Neutrophil (primary cell): ENCODE results near the gene DGKE.
A peak's percentile ranks its signal among the peaks of the same experiment; 100 is the strongest.

Experiments used
- H3K27ac ChIP-seq: fragments of 200-600 bp; sonication (generic); 2 replicates; pipeline ENCODE4 v1.5.1; 2016; ENCODE audit warnings: mild to moderate bottlenecking, moderate library complexity
- H3K27me3 ChIP-seq: fragments of 200-600 bp; sonication (generic); 2 replicates; pipeline ENCODE4 v1.6.0; 2016; ENCODE audit warnings: mild to moderate bottlenecking
- H3K36me3 ChIP-seq: fragments of 200-600 bp; sonication (generic); 2 replicates; pipeline ENCODE4 v1.5.1; 2017
- H3K4me1 ChIP-seq, 2 experiments: fragments of 200-600 bp in 1 of 2; sonication (generic) in 1 of 2; 1 replicate in 1 of 2; 2 replicates in 1 of 2; pipeline versions ENCODE4 v1.5.1 to v1.6.1; 2013 to 2016; ENCODE audit warnings: low read depth in 1 of 2, low read length in 1 of 2, mild to moderate bottlenecking in 1 of 2, moderate library complexity in 1 of 2; ENCODE audit not compliant: control insufficient read depth in 1 of 2, insufficient read depth in 1 of 2
- H3K4me3 ChIP-seq, 2 experiments: fragments of 200-600 bp in 1 of 2; sonication (generic) in 1 of 2; 1 replicate in 1 of 2; 2 replicates in 1 of 2; pipeline ENCODE4 v1.5.1; 2013 to 2016; ENCODE audit warnings: low read depth in 1 of 2, low read length in 1 of 2, mild to moderate bottlenecking in 1 of 2, moderate library complexity in 1 of 2
- H3K9me3 ChIP-seq: fragments of 200-600 bp; sonication (generic); 2 replicates; pipeline ENCODE4 v1.5.1; 2016
- CTCF ChIP-seq: fragments of 200-600 bp; sonication (generic); IDR thresholded peaks from 2 replicates; pipeline ENCODE4 v1.5.1; 2016; ENCODE audit warnings: antibody characterized with exemption

Gene DGKE

GRCh38 chr17:56834380-56835263, 671 bp downstream of the DGKE start:
- no peaks in the 10 kb centered on the region for H3K9me3 ChIP-seq
- H3K36me3 ChIP-seq = no peaks in the 10 kb centered on the region
- peaks cover 25 to 26% of the 10 kb centered on the region in 2 experiments for H3K4me1 ChIP-seq
- peak overlapping the region; percentile 78 to 87 for H3K4me3 ChIP-seq
- TF ChIP-seq CTCF = peak; percentile 32
- peaks cover 36% of the 10 kb centered on the region for H3K27me3 ChIP-seq
- peak overlapping the region; percentile 71 for H3K27ac ChIP-seq

GRCh38 chr17:56835264-56835585, 1.3 kb downstream of the DGKE start:
- Histone ChIP-seq H3K4me3 (peak overlapping the region; percentile 78 to 87), H3K27ac (no peak overlapping the region), H3K9me3 (no peaks in the 10 kb centered on the region), H3K27me3 (peaks cover 36% of the 10 kb centered on the region), H3K36me3 (no peaks in the 10 kb centered on the region), H3K4me1 (peaks cover 25 to 26% of the 10 kb centered on the region in 2 experiments)
- TF ChIP-seq CTCF = no peak

- no peak overlapping the region for H3K4me3 ChIP-seq
- no peak for TF ChIP-seq CTCF
- H3K27ac ChIP-seq = no peak overlapping the region
- no peaks in the 10 kb centered on the region for H3K36me3 ChIP-seq
- H3K27me3 ChIP-seq = peaks cover 31% of the 10 kb centered on the region
- peaks cover 14% of the 10 kb centered on the region in 2 experiments for H3K4me1 ChIP-seq
- H3K9me3 ChIP-seq = no peaks in the 10 kb centered on the region
Measured at GRCh38 chr17:56838687-56839086, 4.7 kb downstream of the DGKE start.

- H3K36me3 ChIP-seq = no peaks in the 10 kb centered on the region
- no peaks in the 10 kb centered on the region for H3K4me1 ChIP-seq
- H3K27me3 ChIP-seq = no peaks in the 10 kb centered on the region
- H3K27ac ChIP-seq = no peak overlapping the region
- H3K9me3 ChIP-seq = no peaks in the 10 kb centered on the region
- no peak for TF ChIP-seq CTCF
- no peak overlapping the region for H3K4me3 ChIP-seq
Measured at GRCh38 chr17:56842577-56842976, 8.6 kb downstream of the DGKE start.

GRCh38 chr17:56845934-56846333, 12.0 kb downstream of the DGKE start:
- no peak overlapping the region for H3K4me3 ChIP-seq
- no peaks in the 10 kb centered on the region for H3K4me1 ChIP-seq
- TF ChIP-seq CTCF = no peak
- H3K9me3 ChIP-seq = no peaks in the 10 kb centered on the region
- H3K36me3 ChIP-seq = no peaks in the 10 kb centered on the region
- no peaks in the 10 kb centered on the region for H3K27me3 ChIP-seq
- no peak overlapping the region for H3K27ac ChIP-seq
